Spleen (tissue), 11 donors: Measurements from ENCODE around the gene TLDC2. TPM values are rescaled to one million over a fixed set of nuclear protein-coding genes. Genes with fewer than 3 reads are reported as not detected.

ENCODE experiments used
- DNase-seq: peaks from one replicate; pipeline ENCODE4 v3.0.0-alpha.2; 2020
- H3K27ac ChIP-seq, 8 donors: fragments of 200-600 bp; sonication (generic) in 7 of 8; 1 replicate in 4 of 8; 2 replicates in 4 of 8; pipeline versions ENCODE4 v1.5.0 to v1.8.0; 2016 to 2021; ENCODE audit warnings: inconsistent platforms in 4 of 8, mild to moderate bottlenecking in 4 of 8, moderate library complexity in 1 of 8
- H3K27me3 ChIP-seq, 7 donors: fragments of 200-600 bp; sonication (generic) in 6 of 7; replicated peaks in 1 of 7; 1 replicate in 4 of 7; 2 replicates in 3 of 7; pipeline versions ENCODE4 v1.5.0 to v1.8.0; 2016 to 2021; ENCODE audit warnings: inconsistent platforms in 3 of 7, mild to moderate bottlenecking in 1 of 7
- H3K36me3 ChIP-seq, 6 donors: fragments of 200-600 bp; sonication (generic) in 5 of 6; 1 replicate in 4 of 6; 2 replicates in 2 of 6; pipeline versions ENCODE4 v1.5.0 to v1.8.0; 2016 to 2021; ENCODE audit warnings: inconsistent platforms in 2 of 6
- H3K4me1 ChIP-seq, 6 donors: fragments of 200-600 bp; sonication (generic) in 5 of 6; 1 replicate in 3 of 6; 2 replicates in 3 of 6; pipeline versions ENCODE4 v1.5.0 to v1.8.0; 2016 to 2021; ENCODE audit warnings: inconsistent platforms in 3 of 6
- H3K4me3 ChIP-seq, 8 donors: fragments of 200-600 bp; sonication (generic) in 7 of 8; 1 replicate in 4 of 8; 2 replicates in 4 of 8; pipeline versions ENCODE4 v1.5.0 to v1.8.0; 2016 to 2021; ENCODE audit warnings: inconsistent platforms in 4 of 8, mild to moderate bottlenecking in 4 of 8, moderate library complexity in 2 of 8
- H3K9me3 ChIP-seq, 8 donors: fragments of 200-600 bp; sonication (generic) in 7 of 8; 1 replicate in 4 of 8; 2 replicates in 4 of 8; pipeline versions ENCODE4 v1.5.0 to v1.8.0; 2016 to 2021; ENCODE audit warnings: inconsistent platforms in 4 of 8
- POLR2A ChIP-seq, 3 donors: fragments of 450-650 bp; IDR thresholded peaks; one replicate each; pipeline ENCODE4 v1.5.1; 2017; ENCODE audit warnings: antibody characterized with exemption in 3 of 3, mild to moderate bottlenecking in 1 of 3
- POLR2AphosphoS5 ChIP-seq, 3 donors: sonication (generic); formaldehyde crosslinking; IDR thresholded peaks; one replicate each; pipeline ENCODE4 v1.5.1; 2017; ENCODE audit warnings: antibody characterized with exemption in 3 of 3
- WGBS, 5 donors: extraction: QIAGEN DNeasy Blood & Tissue Kit in 3 of 5; methylation state at CpG; one replicate each; pipeline versions ENCODE4 v1.1.5 to v1.1.7; 2013 to 2018; 5-methylcytosine and 5-hydroxymethylcytosine counted together
- intact Hi-C: fragments of 100-400 bp; cut with DNase I; formaldehyde crosslinking; loops from one replicate; pipeline ENCODE4 v1.15.0; 2023; ENCODE audit warnings: low total_unique reads
- polyA plus RNA-seq, 3 donors: library from polyadenylated mRNA; stranded (reverse); fragments of 200-250 nt; gene quantifications; one replicate each; pipeline ENCODE4 v1.2.1, GENCODE V29; 2013
- total RNA-seq, 7 donors: library from RNA; depleted of rRNA in 3 of 7; stranded (reverse); fragments of >200 nt in 3 of 7; fragmentation: NEBNext Ultra II Directional in 4 of 7; extraction: Animal tissue kit (Norgen Biotek cat#: 25700) in 4 of 7; gene quantifications; one replicate each; pipeline versions ENCODE4 v1.1.0 to v1.2.1, GENCODE V29; 2016 to 2021
- TF ChIP-seq, protein P1 (sequence below), 11 experiments: fragments of 200-600 bp in 7 of 11; fragments of 450-650 bp in 4 of 11; sonication (generic) in 4 of 11; IDR thresholded peaks in 8 of 11; conservative IDR thresholded peaks in 3 of 11; 1 replicate in 7 of 11; 2 replicates in 4 of 11; pipeline versions ENCODE4 v1.4.0 to v1.8.0; 2016 to 2021; ENCODE audit warnings: antibody characterized with exemption in 11 of 11, inconsistent platforms in 4 of 11, mild to moderate bottlenecking in 1 of 11
- donor health status: healthy with polysubstance abuse.
- donor health status: DM: no; HTN: no; CAD: no; lungs with moderate emphysema.
- donor health status: DM: no; HTN: no; CAD: no.
- donor health status: Bipolar disorder and iron deficiency.
- donor health status: healthy.
- donor health status: DM: no; HTN: no; CAD: no.
- donor health status: DM: yes; HTN: yes; CAD: no.

The TLDC2 gene
- total and polyA plus RNA-seq, 10 donors = 0.05 to 0.16 (median 0.11) TPM; not detected in 7

DNA sequence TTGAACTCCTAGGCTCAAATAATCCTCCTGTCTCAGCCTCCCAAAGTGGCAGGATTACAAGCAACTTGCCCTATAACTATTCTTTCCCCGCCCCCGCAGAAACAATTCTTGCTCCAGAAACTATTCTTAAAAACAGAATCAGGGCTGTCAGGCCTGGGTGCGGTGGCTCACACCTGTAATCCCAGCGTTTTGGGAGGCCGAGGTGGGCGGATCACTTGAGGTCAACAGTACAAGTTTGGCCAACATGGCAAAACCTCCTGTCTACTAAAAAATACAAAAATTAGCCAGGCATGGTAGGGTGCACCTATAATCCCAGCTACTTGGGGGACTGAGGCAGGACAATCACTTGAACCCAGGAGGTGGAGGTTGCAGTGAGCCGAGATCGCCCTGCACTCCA lies 44.4 kb downstream of the TLDC2 start:
- Histone ChIP-seq H3K4me3 (no peak overlapping the region), H3K27ac (peak overlapping the region in 3 of 8 donors; percentile 21 to 36 (median 30)), H3K9me3 (no peaks in the 10 kb centered on the region), H3K27me3 (no peaks in the 10 kb centered on the region), H3K4me1 (peaks cover 0 to 20% (median 6%) of the 10 kb centered on the region in 6 donors), H3K36me3 (peaks cover 0 to 96% (median 70%) of the 10 kb centered on the region in 6 donors)
- WGBS, 5 donors = 80 to 98% (median 92%) methylated on average over 7 to 8 of the region's 8 CpGs
- no peak for TF ChIP-seq POLR2AphosphoS5 (IDR thresholded peaks at IDR 0.05)
- TF ChIP-seq POLR2A (IDR thresholded peaks at IDR 0.05) = no peak
- TF ChIP-seq, protein P1, sequence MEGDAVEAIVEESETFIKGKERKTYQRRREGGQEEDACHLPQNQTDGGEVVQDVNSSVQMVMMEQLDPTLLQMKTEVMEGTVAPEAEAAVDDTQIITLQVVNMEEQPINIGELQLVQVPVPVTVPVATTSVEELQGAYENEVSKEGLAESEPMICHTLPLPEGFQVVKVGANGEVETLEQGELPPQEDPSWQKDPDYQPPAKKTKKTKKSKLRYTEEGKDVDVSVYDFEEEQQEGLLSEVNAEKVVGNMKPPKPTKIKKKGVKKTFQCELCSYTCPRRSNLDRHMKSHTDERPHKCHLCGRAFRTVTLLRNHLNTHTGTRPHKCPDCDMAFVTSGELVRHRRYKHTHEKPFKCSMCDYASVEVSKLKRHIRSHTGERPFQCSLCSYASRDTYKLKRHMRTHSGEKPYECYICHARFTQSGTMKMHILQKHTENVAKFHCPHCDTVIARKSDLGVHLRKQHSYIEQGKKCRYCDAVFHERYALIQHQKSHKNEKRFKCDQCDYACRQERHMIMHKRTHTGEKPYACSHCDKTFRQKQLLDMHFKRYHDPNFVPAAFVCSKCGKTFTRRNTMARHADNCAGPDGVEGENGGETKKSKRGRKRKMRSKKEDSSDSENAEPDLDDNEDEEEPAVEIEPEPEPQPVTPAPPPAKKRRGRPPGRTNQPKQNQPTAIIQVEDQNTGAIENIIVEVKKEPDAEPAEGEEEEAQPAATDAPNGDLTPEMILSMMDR (IDR thresholded peaks at IDR 0.05 in 8 of 11, conservative IDR thresholded peaks at IDR 0.05 in 3 of 11) = no peak
- no peak for DNase-seq
- intact Hi-C loops = no loop called here

DNA sequence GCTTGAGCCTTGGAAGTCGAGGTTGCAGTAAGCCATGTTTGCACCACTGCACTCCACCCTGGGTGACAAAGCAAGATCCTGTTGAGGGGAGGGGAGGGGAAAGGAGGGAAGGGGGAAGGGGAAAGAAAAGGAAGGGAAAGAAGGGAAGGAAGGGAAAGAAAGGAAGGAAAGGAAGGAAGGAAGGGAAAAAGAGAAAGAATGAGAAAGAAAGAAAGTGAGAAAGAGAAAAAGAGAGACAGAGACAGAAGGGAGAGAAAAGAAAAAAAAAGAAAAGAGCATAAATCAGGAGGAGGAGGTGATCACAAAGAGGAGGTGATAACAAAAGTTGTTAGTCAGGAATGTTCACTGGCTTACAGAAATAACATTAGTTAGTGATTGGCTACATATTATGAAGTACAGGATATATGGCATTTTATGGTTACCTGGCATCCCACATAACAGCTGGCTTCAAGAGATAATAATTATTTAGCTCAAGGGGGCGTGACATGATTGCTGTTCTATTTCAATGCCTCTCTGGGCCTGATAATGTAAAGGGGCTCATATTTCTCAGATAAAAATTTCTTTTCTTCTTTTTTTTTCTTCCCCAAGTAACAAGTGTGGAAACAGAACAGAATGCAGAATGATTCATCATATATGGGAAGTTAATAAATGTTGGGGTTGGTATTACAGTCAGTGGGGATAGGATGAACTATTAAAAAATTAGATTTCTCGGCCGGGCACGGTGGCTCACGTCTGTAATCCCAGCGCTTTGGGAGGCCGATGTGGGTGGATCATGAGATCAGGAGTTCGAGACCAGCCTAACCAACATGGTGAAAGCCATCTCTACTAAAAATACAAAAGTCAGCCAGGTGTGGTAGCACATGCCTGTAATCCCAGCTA lies 48.5 kb downstream of the TLDC2 start:
- DNase-seq = no peak
- no peaks in the 10 kb centered on the region for H3K27me3 ChIP-seq
- H3K9me3 ChIP-seq = no peaks in the 10 kb centered on the region
- no peak overlapping the region for H3K4me3 ChIP-seq
- H3K4me1 ChIP-seq = peaks cover 0 to 51% (median 5%) of the 10 kb centered on the region in 6 donors
- H3K36me3 ChIP-seq = peaks cover 0 to 96% (median 62%) of the 10 kb centered on the region in 6 donors
- intact Hi-C loops = no loop called here
- TF ChIP-seq POLR2A (IDR thresholded peaks at IDR 0.05) (no peak), POLR2AphosphoS5 (IDR thresholded peaks at IDR 0.05) (no peak)
- TF ChIP-seq, protein P1 (IDR thresholded peaks at IDR 0.05 in 8 of 11, conservative IDR thresholded peaks at IDR 0.05 in 3 of 11) = no peak
- peak overlapping the region in 2 of 8 donors; percentile 12 to 16 for H3K27ac ChIP-seq
- WGBS, 5 donors = 85 to 92% (median 90%) methylated on average over 9 of the region's 9 CpGs

DNA sequence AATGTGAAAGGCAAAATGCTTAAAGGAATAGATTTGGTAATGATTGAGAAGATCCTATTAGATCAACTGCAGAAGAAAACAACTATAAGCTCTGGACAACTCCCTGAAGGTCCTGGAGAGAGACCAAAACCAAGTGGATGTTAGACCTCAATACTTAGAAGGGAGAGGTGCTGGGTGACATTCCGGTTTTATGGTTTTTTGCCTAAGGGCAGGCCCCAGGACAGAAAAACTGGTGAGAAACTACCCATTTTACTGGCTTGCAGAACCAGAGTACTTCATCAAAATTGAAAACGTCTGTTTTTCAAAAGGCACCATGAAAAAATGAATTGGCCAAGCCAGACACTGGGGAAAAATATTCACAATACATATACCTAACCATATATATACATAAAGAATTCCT lies 49.3 kb downstream of the TLDC2 start:
- intact Hi-C loops = no loop called here
- 82 to 94% (median 84%) methylated on average over 2 of the region's 2 CpGs for WGBS, 5 donors

More for the DNA sequence above, 49.3 kb downstream of the TLDC2 start:
- peaks cover 0 to 100% (median 69%) of the 10 kb centered on the region in 6 donors for H3K36me3 ChIP-seq
- H3K27ac ChIP-seq = no peak overlapping the region
- TF ChIP-seq POLR2AphosphoS5 (IDR thresholded peaks at IDR 0.05) = no peak
- no peak for TF ChIP-seq POLR2A (IDR thresholded peaks at IDR 0.05)
- TF ChIP-seq, protein P1 (IDR thresholded peaks at IDR 0.05 in 8 of 11, conservative IDR thresholded peaks at IDR 0.05 in 3 of 11) = no peak
- no peaks in the 10 kb centered on the region for H3K27me3 ChIP-seq
- no peak overlapping the region for H3K4me3 ChIP-seq
- DNase-seq = no peak
- H3K9me3 ChIP-seq = no peaks in the 10 kb centered on the region
- peaks cover 0 to 52% (median under 1%) of the 10 kb centered on the region in 6 donors for H3K4me1 ChIP-seq
